ENCODE results near the gene FGF3. TPM values are rescaled to one million over a fixed set of nuclear protein-coding genes. Genes with fewer than 3 reads are reported as not detected.

The FGF3 gene
- total RNA-seq, 4 donors from 2014 or later = not detected

GRCh38 chr11:69861901-69862300 is 42.7 kb upstream of the FGF3 start:
- TF ChIP-seq CTCF (IDR thresholded peaks at IDR 0.05) (no peak), POLR2A (IDR thresholded peaks at IDR 0.05) (no peak)
- no peak for DNase-seq
- no peak overlapping the region for H3K27ac ChIP-seq
- H3K36me3 ChIP-seq = no peaks in the 10 kb centered on the region
- no peak overlapping the region for H3K4me3 ChIP-seq
- no peaks in the 10 kb centered on the region for H3K9me3 ChIP-seq
- peaks cover 0 to 7% (median 0%) of the 10 kb centered on the region in 4 donors for H3K4me1 ChIP-seq
- H3K27me3 ChIP-seq = no peaks in the 10 kb centered on the region

GRCh38 chr11:69860796-69861445 is 41.7 kb upstream of the FGF3 start:
- DNase-seq = no peak
- Histone ChIP-seq H3K36me3 (no peaks in the 10 kb centered on the region), H3K9me3 (no peaks in the 10 kb centered on the region), H3K4me1 (peaks cover 0 to 7% (median 0%) of the 10 kb centered on the region in 4 donors), H3K27me3 (no peaks in the 10 kb centered on the region), H3K27ac (no peak overlapping the region), H3K4me3 (no peak overlapping the region)
- TF ChIP-seq CTCF (IDR thresholded peaks at IDR 0.05) (no peak), POLR2A (IDR thresholded peaks at IDR 0.05) (no peak)

DNA sequence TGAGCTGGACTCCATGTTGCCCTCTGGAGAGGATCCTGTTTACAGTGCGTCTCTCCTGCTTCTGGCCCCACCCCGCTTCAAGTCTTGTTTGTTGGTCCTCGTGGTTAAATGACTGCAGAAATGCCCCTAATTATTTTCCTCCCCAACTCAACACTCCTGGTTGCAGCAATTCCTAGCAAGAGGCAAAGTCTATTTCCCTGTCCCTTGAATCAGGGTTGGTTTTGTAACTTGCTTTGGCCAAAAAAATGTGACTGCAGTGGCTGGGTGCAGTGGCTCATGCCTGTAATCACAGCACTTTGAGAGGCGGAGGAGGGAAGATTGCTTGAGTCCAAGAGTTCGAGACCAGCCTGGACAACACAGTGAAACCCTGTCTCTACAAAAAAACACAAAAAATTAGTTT is 41.0 kb upstream of the FGF3 start:
- peaks cover 0 to 7% (median 0%) of the 10 kb centered on the region in 4 donors for H3K4me1 ChIP-seq
- H3K9me3 ChIP-seq = no peaks in the 10 kb centered on the region
- H3K27me3 ChIP-seq = no peaks in the 10 kb centered on the region
- no peak overlapping the region for H3K4me3 ChIP-seq
- TF ChIP-seq CTCF (IDR thresholded peaks at IDR 0.05) = no peak
- TF ChIP-seq POLR2A (IDR thresholded peaks at IDR 0.05) = no peak
- H3K36me3 ChIP-seq = no peaks in the 10 kb centered on the region
- H3K27ac ChIP-seq = no peak overlapping the region
- no peak for DNase-seq

DNA sequence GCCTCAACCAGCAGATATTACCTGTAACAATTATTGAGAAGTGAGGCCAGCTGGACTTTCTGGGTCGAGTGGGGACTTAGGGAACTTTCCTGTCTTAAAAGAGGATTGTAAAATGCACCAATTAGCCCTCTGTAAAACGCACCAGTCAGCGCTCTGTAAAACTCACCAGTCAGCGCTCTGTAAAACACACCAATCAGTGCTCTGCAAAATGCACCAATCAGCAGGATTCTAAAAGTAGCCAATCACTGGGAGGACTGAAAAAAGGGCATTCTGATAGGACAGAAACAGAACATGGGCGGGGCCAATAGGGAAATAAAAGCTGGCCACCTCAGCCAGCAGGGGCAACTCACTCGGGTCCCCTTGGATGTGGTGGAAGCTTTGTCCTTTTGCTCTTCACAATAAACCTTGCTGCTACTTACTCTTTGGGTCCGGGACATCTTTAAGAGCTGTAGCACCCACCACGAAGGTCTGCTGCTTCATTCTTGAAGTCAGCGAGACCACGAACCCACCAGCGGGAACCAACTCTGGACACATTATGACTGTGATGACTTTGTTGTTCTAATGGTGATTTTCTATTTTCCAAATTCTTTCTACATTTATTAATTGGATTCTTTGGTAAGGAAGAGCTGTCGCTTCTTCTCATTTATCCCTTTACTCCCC is 40.2 kb upstream of the FGF3 start:
- Histone ChIP-seq H3K36me3 (no peaks in the 10 kb centered on the region), H3K27ac (no peak overlapping the region), H3K9me3 (no peaks in the 10 kb centered on the region), H3K4me1 (peaks cover 0 to 7% (median 0%) of the 10 kb centered on the region in 4 donors), H3K27me3 (no peaks in the 10 kb centered on the region), H3K4me3 (no peak overlapping the region)
- TF ChIP-seq CTCF (IDR thresholded peaks at IDR 0.05) (no peak), POLR2A (IDR thresholded peaks at IDR 0.05) (no peak)
- peak in 1 of 3 donors; percentile 6 for DNase-seq

- no peak overlapping the region for H3K4me3 ChIP-seq
- H3K27me3 ChIP-seq = no peaks in the 10 kb centered on the region
- H3K9me3 ChIP-seq = no peaks in the 10 kb centered on the region
- H3K27ac ChIP-seq = no peak overlapping the region
- H3K36me3 ChIP-seq = no peaks in the 10 kb centered on the region
- DNase-seq = no peak
- TF ChIP-seq CTCF (IDR thresholded peaks at IDR 0.05) (no peak), POLR2A (IDR thresholded peaks at IDR 0.05) (no peak)
- peaks cover 0 to 7% (median 0%) of the 10 kb centered on the region in 4 donors for H3K4me1 ChIP-seq
Observed at GRCh38 chr11:69855421-69855820, 36.2 kb upstream of the FGF3 start.

Data from Peyer's patch (tissue), 4 donors.